AG10803 (cell line): Measurements from ENCODE around the gene SLC9A7.

ENCODE experiments used
- DNase-seq: peaks from one replicate; pipeline ENCODE4 v3.0.0; 2010; ENCODE audit warnings: low read depth
- H3K4me3 ChIP-seq: 2 replicates; pipeline ENCODE4 v1.5.1; 2011; ENCODE audit warnings: mild to moderate bottlenecking, low read length, control low read depth
- CTCF ChIP-seq: conservative IDR thresholded peaks from 2 replicates; pipeline ENCODE4 v1.5.1; 2011; ENCODE audit warnings: mild to moderate bottlenecking, low read length, control low read depth, inconsistent platforms

SLC9A7 gene

GRCh38 chrX:46626566-46626965 lies 132.4 kb downstream of the SLC9A7 start:
- DNase-seq: no peak
- H3K4me3 ChIP-seq: no peak overlapping the region
- TF ChIP-seq CTCF: no peak

GRCh38 chrX:46624090-46624786 lies 134.7 kb downstream of the SLC9A7 start:
- TF ChIP-seq CTCF: no peak

GRCh38 chrX:46621572-46621971 lies 137.3 kb downstream of the SLC9A7 start:
- no peak for DNase-seq
- no peak overlapping the region for H3K4me3 ChIP-seq
- TF ChIP-seq CTCF: no peak

More at GRCh38 chrX:46624090-46624786, 134.7 kb downstream of the SLC9A7 start:
- no peak for DNase-seq
- H3K4me3 ChIP-seq: no peak overlapping the region

DNA sequence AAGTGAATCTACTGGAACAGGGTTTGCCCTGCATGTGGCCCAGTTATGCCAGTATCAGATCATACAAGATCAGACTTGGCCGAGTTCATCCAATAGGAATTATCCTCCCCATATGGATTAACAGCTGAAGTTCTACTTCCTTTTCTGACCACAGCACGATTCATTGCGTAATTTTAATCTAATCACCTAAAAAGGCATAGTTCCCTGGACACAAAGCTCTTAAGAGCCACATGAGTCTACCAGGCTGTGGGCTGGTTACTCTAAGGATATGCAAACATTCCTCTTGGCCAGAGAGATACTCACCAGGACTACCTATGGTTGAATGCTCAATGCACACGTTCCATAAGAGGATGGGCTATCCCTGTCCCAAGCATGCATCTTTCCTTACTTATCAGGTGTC lies 138.4 kb downstream of the SLC9A7 start:
- H3K4me3 ChIP-seq: no peak overlapping the region
- no peak for TF ChIP-seq CTCF
- DNase-seq: no peak

GRCh38 chrX:46618947-46619346 lies 140.0 kb downstream of the SLC9A7 start:
- TF ChIP-seq CTCF: no peak
- no peak overlapping the region for H3K4me3 ChIP-seq
- no peak for DNase-seq

DNA sequence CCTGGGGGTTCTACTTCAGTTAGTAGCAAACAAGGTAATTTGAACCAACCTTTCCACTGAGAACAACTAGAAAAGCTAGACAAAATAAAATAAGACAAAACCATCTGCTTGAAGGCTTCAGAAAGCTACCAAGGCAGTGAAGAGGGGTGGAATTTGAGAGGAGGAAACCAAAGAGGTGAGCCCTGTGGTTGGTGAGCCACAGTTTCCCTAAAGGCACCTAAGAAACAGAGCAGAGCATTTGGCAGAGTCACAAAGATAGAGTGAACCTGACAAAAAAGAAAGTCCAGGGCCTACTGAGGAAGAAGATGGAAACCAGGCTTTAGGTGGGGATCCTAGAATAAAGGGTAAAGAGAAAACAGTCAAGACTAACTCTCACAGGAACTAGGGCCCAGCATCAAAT lies 141.0 kb downstream of the SLC9A7 start:
- no peak overlapping the region for H3K4me3 ChIP-seq
- TF ChIP-seq CTCF: no peak
- DNase-seq: no peak

DNA sequence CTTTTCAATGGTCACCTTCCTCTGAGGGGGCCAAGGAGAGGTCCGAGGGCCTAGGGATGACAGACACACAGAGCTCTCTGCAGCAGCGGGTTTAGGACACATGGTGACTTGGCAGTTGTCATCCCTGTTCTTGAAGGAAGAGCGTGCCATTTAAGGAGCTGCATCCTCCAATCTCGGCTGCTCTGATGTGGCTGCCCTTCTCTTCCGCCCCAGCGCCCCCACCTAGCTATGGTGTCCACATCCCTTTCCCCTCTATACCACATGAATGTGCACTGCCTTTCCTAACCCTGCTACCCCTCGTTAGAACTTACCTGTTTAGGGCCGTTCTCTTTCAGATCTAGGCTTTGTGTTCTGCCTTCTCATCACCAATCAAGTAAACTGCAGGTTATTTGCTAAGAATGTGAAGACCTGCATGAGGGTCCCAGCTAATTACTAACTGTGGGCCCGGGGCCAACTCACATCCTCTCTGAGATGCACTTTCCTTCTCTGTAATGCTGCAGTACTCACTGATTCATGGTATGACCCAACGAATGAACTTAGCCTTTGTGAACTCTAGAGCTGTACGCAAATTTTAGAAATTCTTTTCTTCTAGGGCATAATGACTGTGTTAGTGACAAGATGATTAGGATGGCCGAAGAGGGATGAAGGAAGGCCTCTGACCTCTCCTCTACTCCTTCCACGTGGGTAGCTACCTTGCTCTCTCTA lies 147.1 kb downstream of the SLC9A7 start:
- no peak overlapping the region for H3K4me3 ChIP-seq
- no peak for TF ChIP-seq CTCF
- no peak for DNase-seq
